HG02840 (cell line): ENCODE data around the gene ERCC4.

Experiments used
- ATAC-seq: cut with Tn5 transposase; IDR thresholded peaks from one replicate; pipeline ENCODE4 v1.9.1; 2021; ENCODE audit warnings: mild to moderate bottlenecking, moderate library complexity, moderate number of reproducible peaks; ENCODE audit not compliant: unreplicated experiment, low FRiP score

Gene ERCC4

DNA sequence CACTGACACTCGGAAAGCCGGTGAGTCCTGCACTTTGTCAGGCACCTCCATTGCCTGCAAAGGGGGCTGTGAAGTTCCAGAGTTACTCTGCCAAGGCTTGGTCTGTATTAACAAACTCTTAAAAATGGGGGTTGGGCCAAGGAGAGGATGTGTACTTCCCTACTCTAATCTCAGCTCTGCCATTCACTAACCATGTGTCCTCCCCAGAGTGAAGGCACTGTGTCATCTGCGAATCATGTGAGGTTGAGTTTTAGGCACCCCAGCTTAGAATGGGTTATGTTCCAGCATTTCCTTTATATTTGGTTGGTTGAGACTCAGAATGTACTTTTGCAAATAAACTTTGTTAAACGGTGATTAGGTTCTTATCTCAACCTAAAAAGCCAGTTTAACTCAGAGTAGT, 24.9 kb downstream of the ERCC4 start:
- no peak for ATAC-seq

DNA sequence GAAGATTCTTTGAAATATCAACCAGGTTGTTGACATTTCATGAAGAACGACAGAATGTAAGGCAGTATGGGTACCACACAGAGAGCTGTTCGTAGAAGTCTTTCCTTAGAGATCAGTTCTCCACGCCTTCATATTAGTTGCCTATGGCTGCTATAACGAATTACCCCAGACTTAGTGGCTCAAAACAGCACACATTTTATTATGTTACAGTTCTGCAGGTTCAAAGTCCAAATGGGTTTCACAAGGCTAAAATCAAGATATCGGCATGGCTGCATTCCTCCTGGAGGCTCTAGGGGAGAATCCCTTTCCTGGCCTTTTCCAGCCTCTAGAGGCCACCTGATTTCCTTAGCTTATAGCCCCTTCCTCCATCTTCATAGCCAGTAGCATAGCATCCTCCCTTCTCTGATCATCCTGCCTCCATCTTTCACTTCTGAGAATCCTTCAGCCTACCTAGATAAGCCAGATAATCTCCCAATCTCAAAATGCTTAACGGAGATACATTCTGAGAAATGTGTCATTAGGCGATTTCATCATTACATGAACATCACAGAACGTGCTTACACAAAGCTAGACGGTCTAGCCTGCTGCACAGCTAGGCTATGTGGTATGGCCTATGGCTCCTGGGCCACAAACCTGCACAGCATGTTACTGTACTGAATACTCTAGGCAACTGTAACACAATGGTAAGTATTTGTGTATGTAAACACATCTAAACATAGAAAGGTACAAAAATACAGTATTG, 26.0 kb downstream of the ERCC4 start:
- no peak for ATAC-seq

DNA sequence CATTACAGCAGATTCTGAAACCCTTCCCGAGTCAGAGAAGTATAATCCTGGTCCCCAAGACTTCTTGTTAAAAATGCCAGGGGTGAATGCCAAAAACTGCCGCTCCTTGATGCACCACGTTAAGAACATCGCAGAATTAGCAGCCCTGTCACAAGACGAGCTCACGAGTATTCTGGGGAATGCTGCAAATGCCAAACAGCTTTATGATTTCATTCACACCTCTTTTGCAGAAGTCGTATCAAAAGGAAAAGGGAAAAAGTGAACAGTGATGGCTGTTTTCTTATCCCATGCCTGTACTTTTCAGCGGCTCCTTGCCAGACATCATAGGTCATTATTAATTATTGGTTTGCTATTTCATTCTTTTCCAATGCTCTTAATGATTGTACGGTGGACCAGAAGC, 28.1 kb downstream of the ERCC4 start:
- no peak for ATAC-seq

DNA sequence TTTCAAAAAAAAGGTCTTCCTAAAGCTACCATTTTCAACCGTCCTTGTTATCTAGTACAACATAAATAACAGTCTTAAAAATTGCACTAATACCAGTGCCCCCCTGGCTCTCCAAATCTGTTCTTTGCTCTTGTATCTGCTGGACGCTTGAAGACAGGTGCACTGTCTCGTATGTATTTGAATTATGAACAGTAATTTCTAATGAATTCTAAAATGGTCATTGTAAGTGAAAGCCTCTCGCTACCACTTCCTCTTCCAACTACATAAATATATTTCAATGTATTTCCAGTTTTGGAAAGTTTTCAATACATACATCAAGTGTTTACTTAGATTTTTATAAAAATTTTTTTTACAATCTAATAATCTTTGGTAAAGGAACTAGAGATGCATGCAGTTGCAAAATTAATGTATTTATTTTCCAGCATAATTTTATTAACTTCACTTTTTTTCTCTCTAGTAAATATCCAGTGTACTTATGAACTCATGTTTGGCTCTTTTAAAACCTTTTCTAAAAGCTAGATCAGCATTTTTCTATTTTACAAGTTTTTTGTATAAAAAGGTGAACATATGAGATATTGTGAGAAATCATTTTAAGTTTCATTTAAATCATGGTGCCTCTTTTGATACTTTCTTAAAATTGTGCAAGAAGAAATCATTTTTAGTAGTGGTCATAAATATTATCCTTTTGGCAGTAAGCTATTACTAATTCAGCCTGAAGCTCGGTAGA, 31.0 kb downstream of the ERCC4 start:
- ATAC-seq = no peak

DNA sequence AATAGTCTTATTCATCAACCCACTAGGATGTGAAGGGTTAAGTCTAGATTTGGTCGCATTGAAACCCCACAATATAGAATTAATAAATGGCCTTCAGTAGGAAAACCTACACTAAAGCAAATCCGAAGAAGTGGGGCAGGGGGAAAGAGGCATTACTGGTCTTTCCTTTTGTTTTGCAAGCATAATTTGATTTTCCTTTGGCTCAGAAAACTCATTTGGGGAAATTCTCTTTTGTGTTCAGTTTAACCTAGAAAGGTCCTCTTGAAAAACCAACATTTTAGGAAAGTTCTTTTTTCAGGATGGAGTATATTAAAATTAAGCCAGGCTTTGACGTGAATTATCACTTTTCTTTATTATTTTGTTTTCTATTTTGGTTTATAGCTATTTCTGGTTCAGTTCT, 31.7 kb downstream of the ERCC4 start:
- ATAC-seq = no peak

DNA sequence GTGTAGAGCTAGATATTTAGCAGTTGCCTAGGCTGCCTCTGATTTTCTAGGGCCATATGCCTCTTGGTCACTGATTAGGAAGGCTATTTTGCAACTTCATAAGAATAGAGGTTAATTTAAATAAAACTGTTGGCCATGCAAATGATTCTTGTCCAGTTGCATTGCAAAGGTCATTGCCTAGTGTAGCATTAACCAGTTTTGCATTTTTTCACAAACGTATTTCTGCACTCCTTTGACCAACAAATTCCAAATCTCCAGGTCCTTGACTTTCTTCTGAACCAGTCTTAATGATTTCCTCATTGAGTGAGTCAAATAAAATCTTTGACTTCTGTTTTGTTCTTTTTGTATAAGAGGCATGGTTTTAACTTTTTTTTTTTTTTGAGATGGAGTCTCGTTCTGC, 33.5 kb downstream of the ERCC4 start:
- no peak for ATAC-seq

- ATAC-seq = peak; percentile 12
Observed at GRCh38 chr16:13956635-13957196, 36.8 kb downstream of the ERCC4 start.

DNA sequence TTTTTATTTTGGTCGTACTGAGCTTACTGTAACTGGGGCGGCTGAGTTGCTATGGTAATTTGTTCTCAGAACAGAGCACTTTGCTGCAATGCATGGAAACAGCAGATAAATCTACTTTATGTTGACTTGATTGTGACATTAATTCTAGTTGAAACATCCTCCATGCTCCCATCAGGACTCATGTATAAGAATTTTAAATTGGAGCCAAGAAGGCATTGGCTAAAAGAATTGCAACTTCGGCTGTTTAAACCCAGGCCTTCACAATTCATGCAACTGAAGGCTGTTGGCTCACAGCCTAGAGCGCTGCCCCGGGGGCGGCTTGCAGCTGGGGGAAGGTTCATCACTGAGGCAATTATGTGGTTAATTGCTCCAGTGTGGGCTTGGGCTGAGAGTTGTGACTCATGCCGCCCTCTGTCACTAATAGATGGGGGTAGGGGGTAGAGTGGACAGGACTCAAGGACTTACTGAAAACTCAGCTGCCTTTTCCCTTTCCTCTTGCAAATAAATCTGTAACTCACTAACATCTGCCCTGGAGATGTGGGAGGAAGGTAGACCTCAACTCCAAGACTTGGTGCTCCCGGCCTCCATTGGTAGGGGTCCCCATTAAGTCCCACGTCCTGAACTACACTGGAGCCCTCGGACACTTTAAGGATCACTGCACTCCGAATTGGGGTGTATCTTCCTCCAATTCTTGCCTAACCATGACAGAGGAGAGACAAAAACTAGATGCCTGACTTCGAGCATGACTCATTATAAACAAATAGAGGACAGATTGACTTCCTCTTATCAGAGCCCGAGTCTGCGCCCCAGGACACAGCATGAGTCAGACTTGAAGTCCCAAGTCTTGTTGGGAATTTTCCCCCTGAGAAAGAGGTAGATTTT, 37.5 kb downstream of the ERCC4 start:
- peak; percentile 53 for ATAC-seq

DNA sequence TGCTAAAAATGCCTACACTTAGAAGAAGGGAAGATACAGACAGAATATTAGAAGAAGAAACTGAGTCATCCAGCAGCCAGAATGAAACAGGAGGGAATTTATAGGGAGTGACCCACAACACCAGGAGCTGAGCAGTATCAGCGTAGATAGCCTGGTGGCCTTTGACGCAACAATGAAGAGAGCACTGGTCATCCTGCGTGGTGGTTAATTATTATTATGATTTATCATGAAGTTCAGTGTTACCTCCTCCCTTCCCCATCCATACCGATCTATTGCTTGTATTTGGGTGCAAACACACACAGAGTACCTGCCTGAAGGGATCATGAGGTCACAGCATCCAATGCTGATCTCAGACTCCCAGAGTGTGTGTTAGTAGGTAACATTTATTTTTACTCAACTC, 38.5 kb downstream of the ERCC4 start:
- no peak for ATAC-seq

- ATAC-seq = no peak
Observed at GRCh38 chr16:13959626-13960025, 39.7 kb downstream of the ERCC4 start.

DNA sequence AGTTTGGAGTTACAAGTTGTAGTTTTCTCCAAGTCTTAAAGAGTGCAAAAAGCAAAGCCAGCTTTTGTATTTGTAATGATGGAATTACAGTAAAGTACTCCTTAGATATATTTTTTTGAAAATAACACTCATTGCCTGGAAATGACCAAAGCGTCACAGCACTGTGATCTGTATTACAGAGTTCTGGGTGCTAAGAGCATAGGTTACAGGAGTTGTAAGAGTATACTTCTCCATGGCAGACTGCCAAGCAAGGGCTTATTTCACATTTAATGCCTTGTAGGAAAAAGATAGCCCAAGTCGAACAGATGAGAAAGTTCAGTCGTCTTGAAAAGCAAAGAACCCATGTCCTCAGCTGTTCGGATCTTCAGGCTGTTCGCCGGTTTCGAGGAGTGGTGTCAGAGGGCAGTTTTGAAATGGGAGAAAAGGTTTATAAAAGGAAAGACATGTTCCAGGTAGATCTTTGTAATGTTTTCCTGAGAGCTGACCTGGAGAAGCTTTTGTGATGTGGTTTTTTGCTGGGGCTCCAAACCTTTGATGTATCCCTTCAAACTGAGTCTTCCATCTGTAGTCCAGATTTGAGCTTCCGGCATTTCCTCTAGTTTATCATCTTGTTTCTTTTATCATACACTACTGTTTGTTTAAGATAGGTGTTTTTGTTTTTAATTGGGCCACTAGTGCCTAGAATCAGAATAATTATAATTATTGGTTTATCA, 41.3 kb downstream of the ERCC4 start:
- no peak for ATAC-seq

DNA sequence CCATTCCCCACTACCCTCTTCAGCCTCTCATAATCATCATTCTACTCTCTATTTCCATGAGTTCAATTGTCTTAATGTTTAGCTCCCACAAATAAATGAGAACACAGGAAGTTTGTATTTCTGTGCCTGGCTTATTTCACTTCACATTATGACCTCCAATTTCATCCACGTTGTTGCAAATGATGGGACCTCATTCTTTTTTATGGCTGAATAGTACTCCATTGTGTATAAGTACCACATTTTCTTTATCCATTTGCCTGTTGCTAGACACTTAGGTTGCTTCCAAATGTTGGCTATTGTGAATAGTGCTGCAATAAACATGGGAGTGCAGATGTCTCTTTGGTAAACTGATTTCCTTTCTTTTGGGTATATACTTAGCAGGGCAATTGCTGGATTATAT, 42.3 kb downstream of the ERCC4 start:
- ATAC-seq = no peak

GRCh38 chr16:13968835-13969234, 48.9 kb downstream of the ERCC4 start:
- ATAC-seq = no peak

GRCh38 chr16:13969711-13970110, 49.8 kb downstream of the ERCC4 start:
- no peak for ATAC-seq

GRCh38 chr16:13970708-13971422, 50.9 kb downstream of the ERCC4 start:
- ATAC-seq = no peak

GRCh38 chr16:13973321-13974023, 53.5 kb downstream of the ERCC4 start:
- ATAC-seq = no peak

DNA sequence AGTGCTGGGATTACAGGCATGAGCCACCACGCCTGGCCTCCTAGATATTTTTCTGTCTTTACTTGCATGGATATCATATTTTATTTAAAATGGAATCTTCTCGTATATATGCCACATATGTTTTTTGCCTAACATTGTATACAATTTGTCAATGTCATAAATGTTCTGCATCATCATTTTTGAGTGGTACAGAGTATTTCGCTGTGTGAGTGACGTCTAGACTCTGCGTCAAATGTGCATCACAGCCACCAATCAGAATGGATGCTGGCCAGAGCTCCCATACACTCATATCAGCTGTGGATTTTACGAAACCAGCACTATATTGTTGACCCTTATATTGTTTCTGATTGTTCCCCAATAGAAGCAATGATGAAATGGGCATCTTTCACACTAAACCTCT, 57.2 kb downstream of the ERCC4 start:
- no peak for ATAC-seq

DNA sequence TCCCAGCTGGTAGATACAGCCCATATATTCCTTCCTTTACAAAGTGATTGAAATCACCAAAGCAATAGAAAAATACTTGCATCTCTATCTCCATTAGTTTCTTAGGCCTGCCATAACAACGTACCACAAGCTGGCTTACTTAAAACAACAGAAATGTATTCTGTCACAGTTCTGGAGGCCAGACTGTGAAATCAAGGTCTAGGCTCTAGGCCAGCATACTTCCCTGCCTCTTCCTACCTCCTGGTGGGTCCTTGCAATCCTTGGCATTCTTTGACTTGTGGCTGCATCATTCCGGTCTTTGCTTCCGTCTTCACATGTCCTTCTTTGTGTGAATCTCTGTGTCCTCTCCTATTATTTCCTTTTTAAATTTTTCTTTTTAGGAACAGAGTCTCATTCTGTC, 62.5 kb downstream of the ERCC4 start:
- ATAC-seq = no peak

DNA sequence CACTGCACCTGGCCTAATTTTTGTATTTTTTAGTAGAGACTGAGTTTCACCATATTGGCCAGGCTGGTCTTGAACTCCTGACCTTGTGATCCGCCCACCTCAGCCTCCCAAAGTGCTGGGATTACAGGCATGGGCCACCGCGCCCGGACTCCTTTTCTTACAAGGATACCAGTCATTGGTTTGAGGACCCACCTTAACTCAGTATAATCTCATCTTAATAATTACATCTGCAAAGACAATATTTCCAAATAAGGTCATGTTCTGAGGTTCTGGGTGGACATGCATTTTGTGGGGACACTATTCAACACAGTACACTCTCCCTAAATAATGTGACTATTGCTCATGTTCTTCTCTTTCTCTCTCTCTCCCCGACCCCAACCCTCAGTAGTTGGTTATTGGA, 63.7 kb downstream of the ERCC4 start:
- ATAC-seq = no peak
